ENCODE data around the gene SH3RF3. TPM values are rescaled to one million over a fixed set of nuclear protein-coding genes. Genes with fewer than 3 reads are reported as not detected.

Gene SH3RF3
- total and polyA plus RNA-seq, 9 of the 15 experiments (the other 6 are each of a cell fraction or from before 2014, with no cell fraction given) = 0.02 TPM; not detected in 8

DNA sequence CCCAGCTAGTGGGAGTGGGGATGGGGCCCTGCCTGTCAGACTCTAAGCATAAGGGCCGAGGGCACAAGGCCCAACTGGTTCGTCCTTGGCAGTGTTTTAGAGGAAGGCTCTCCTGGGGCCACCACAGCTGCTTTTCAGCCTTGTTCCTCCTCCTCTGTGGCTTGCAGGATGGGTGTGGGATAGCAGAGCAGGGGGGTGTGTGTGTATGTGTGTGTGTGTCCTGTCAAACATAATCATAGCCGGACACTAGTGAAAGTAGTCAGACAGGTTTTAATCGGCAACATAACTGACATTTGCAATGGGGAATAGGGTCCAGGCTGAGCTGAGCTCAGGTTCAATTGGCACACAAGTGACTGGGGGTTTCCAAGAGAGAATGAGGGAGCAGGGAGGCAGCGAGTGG, 370.6 kb downstream of the SH3RF3 start:
- peaks cover 6 to 43% of the 10 kb centered on the region in 2 experiments; a peak in 4 of 5 replicates for H3K27me3 ChIP-seq (ENCODE audit: control insufficient read depth in 2 of 2, insufficient read depth in 2 of 2, low read length in 2 of 2)
- intact Hi-C loops (cut with micrococcal nuclease) = no loop called here
- H3K4me1 ChIP-seq (replicated peaks in 1 of 2; ENCODE audit: control insufficient read depth in 2 of 2, insufficient read depth in 2 of 2, low read length in 2 of 2) = no peaks in the 10 kb centered on the region
- ChIA-PET CTCF (ENCODE audit: low intra/inter-chr PET ratio) (no interaction called here), POLR2A (no interaction called here)
- in situ Hi-C loops (cut with MboI) = no loop called here
- H3K9me3 ChIP-seq (replicated peaks; ENCODE audit: control insufficient read depth, insufficient read depth, low read depth, low read length) = no peaks in the 10 kb centered on the region
- H3K9me1 ChIP-seq (ENCODE audit: control insufficient read depth, insufficient read depth, low read length) = no peaks in the 10 kb centered on the region
- no peaks in the 10 kb centered on the region for H3K36me3 ChIP-seq (ENCODE audit: control insufficient read depth, insufficient read depth, low read length)
- H3K4me3 ChIP-seq = no peak overlapping the region
- 2% methylated on average over 5 of the region's 5 CpGs for WGBS (ENCODE audit: insufficient coverage, low coverage, missing lambda C conversion rate)
- DNase-seq (ENCODE audit: extremely low read depth in 1 of 4, low spot score in 3 of 4) (no peak), FAIRE-seq (no peak), ATAC-seq (no peak)
- no TSS peak for BruUV-seq (replicated peaks)
- H3K9ac ChIP-seq (ENCODE audit: insufficient read depth in 1 of 2, low read depth in 2 of 2, low read length in 2 of 2) = no peak overlapping the region
- no peaks in the 10 kb centered on the region for H3K79me2 ChIP-seq (ENCODE audit: control insufficient read depth, insufficient read depth, low read length)
- H3K27ac ChIP-seq (ENCODE audit: extremely low read depth, low read depth, low read length) = no peak overlapping the region
- H2AFZ ChIP-seq (ENCODE audit: low read depth, low read length) = no peak overlapping the region
- no peaks in the 10 kb centered on the region for H4K20me1 ChIP-seq (replicated peaks; ENCODE audit: control insufficient read depth, insufficient read depth, low read length)
- H3K4me2 ChIP-seq (ENCODE audit: insufficient read depth, low read length) = no peak overlapping the region
- TF ChIP-seq RAD21 (CRISPR knock-in tag; conservative IDR thresholded peaks at IDR 0.05 in 1 of 2, IDR thresholded peaks at IDR 0.05 in 1 of 2) (no peak), DDX20 (tag; IDR thresholded peaks at IDR 0.05; ENCODE audit: low read depth) (no peak), ZC3H11A (IDR thresholded peaks at IDR 0.05; ENCODE audit: low read depth, low read length) (no peak), CXXC5 (CRISPR knock-in tag; IDR thresholded peaks at IDR 0.05) (no peak), SRSF3 (IDR thresholded peaks at IDR 0.05; ENCODE audit: insufficient read depth, low read length) (no peak), TBP (optimal IDR thresholded peaks at IDR 0.05; ENCODE audit: low read depth, low read length) (no peak), CBX5 (IDR thresholded peaks at IDR 0.05; ENCODE audit: borderline replicate concordance, low read depth) (no peak), ADNP (tag; IDR thresholded peaks at IDR 0.05) (no peak), HOXB6 (CRISPR knock-in tag; IDR thresholded peaks at IDR 0.05; ENCODE audit: borderline replicate concordance) (no peak), FOXK1 (CRISPR knock-in tag; IDR thresholded peaks at IDR 0.05; ENCODE audit: borderline replicate concordance) (no peak)
- TF ChIP-seq, protein P1, sequence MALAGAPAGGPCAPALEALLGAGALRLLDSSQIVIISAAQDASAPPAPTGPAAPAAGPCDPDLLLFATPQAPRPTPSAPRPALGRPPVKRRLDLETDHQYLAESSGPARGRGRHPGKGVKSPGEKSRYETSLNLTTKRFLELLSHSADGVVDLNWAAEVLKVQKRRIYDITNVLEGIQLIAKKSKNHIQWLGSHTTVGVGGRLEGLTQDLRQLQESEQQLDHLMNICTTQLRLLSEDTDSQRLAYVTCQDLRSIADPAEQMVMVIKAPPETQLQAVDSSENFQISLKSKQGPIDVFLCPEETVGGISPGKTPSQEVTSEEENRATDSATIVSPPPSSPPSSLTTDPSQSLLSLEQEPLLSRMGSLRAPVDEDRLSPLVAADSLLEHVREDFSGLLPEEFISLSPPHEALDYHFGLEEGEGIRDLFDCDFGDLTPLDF (CRISPR knock-in tag; IDR thresholded peaks at IDR 0.05) = no peak
- TF ChIP-seq, protein P2, sequence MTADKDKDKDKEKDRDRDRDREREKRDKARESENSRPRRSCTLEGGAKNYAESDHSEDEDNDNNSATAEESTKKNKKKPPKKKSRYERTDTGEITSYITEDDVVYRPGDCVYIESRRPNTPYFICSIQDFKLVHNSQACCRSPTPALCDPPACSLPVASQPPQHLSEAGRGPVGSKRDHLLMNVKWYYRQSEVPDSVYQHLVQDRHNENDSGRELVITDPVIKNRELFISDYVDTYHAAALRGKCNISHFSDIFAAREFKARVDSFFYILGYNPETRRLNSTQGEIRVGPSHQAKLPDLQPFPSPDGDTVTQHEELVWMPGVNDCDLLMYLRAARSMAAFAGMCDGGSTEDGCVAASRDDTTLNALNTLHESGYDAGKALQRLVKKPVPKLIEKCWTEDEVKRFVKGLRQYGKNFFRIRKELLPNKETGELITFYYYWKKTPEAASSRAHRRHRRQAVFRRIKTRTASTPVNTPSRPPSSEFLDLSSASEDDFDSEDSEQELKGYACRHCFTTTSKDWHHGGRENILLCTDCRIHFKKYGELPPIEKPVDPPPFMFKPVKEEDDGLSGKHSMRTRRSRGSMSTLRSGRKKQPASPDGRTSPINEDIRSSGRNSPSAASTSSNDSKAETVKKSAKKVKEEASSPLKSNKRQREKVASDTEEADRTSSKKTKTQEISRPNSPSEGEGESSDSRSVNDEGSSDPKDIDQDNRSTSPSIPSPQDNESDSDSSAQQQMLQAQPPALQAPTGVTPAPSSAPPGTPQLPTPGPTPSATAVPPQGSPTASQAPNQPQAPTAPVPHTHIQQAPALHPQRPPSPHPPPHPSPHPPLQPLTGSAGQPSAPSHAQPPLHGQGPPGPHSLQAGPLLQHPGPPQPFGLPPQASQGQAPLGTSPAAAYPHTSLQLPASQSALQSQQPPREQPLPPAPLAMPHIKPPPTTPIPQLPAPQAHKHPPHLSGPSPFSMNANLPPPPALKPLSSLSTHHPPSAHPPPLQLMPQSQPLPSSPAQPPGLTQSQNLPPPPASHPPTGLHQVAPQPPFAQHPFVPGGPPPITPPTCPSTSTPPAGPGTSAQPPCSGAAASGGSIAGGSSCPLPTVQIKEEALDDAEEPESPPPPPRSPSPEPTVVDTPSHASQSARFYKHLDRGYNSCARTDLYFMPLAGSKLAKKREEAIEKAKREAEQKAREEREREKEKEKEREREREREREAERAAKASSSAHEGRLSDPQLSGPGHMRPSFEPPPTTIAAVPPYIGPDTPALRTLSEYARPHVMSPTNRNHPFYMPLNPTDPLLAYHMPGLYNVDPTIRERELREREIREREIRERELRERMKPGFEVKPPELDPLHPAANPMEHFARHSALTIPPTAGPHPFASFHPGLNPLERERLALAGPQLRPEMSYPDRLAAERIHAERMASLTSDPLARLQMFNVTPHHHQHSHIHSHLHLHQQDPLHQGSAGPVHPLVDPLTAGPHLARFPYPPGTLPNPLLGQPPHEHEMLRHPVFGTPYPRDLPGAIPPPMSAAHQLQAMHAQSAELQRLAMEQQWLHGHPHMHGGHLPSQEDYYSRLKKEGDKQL (CRISPR knock-in tag; IDR thresholded peaks at IDR 0.05; ENCODE audit: borderline replicate concordance) = no peak
- TF ChIP-seq, protein P3, sequence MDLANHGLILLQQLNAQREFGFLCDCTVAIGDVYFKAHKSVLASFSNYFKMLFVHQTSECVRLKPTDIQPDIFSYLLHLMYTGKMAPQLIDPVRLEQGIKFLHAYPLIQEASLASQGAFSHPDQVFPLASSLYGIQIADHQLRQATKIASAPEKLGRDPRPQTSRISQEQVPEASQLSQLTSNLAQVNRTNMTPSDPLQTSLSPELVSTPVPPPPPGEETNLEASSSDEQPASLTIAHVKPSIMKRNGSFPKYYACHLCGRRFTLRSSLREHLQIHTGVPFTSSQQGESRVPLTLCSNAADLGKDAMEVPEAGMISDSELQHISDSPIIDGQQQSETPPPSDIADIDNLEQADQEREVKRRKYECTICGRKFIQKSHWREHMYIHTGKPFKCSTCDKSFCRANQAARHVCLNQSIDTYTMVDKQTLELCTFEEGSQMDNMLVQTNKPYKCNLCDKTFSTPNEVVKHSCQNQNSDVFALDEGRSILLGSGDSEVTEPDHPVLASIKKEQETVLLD (IDR thresholded peaks at IDR 0.05) = no peak
- TF ChIP-seq, protein P4, sequence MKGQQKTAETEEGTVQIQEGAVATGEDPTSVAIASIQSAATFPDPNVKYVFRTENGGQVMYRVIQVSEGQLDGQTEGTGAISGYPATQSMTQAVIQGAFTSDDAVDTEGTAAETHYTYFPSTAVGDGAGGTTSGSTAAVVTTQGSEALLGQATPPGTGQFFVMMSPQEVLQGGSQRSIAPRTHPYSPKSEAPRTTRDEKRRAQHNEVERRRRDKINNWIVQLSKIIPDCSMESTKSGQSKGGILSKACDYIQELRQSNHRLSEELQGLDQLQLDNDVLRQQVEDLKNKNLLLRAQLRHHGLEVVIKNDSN (CRISPR knock-in tag; IDR thresholded peaks at IDR 0.05) = no peak
